Liver (tissue), 3 donors: ENCODE measurements around the gene GATA6.

Source experiments
- CTCF ChIP-seq: fragments of 150-350 bp; IDR thresholded peaks from 2 replicates; pipeline ENCODE4 v1.5.1; 2017; ENCODE audit warnings: improper control_type of control experiment, low read depth, low read length; ENCODE audit not compliant: missing input control
- GABPA ChIP-seq, 2 donors: IDR thresholded peaks in 1 of 2; conservative IDR thresholded peaks in 1 of 2; 2 replicates each; pipeline ENCODE4 v1.6.1; 2016; ENCODE audit warnings: antibody characterized with exemption in 2 of 2, mild to moderate bottlenecking in 1 of 2, moderate library complexity in 1 of 2
- HNF4G ChIP-seq: IDR thresholded peaks from 2 replicates; pipeline ENCODE4 v1.6.1; 2016; ENCODE audit warnings: antibody characterized with exemption
- JUND ChIP-seq, 2 donors: IDR thresholded peaks; 2 replicates each; pipeline ENCODE4 v1.6.1; 2016; ENCODE audit warnings: antibody characterized with exemption in 2 of 2
- MAX ChIP-seq: IDR thresholded peaks from 2 replicates; pipeline ENCODE4 v1.6.1; 2016; ENCODE audit warnings: antibody characterized with exemption
- RAD21 ChIP-seq, 2 donors: IDR thresholded peaks; 2 replicates each; pipeline ENCODE4 v1.6.1; 2016; ENCODE audit warnings: antibody characterized with exemption in 2 of 2, mild to moderate bottlenecking in 2 of 2
- REST ChIP-seq: IDR thresholded peaks from 2 replicates; pipeline ENCODE4 v1.6.1; 2016; ENCODE audit warnings: antibody characterized with exemption, mild to moderate bottlenecking
- RXRA ChIP-seq, 2 donors: IDR thresholded peaks; 2 replicates each; pipeline ENCODE4 v1.6.1; 2017 to 2018; ENCODE audit warnings: antibody characterized with exemption in 2 of 2, mild to moderate bottlenecking in 1 of 2
- donor health status: healthy.
- donor health status: healthy.

GRCh38 chr18:22203035-22203434, 33.6 kb downstream of the GATA6 start:
- TF ChIP-seq CTCF (no peak), RAD21 (IDR thresholded peaks at IDR 0.05) (no peak), GABPA (IDR thresholded peaks at IDR 0.05 in 1 of 2, conservative IDR thresholded peaks at IDR 0.05 in 1 of 2) (no peak), REST (no peak), HNF4G (no peak), RXRA (IDR thresholded peaks at IDR 0.05) (no peak), MAX (no peak), JUND (IDR thresholded peaks at IDR 0.05) (no peak)
